WTC11 (cell line): ENCODE data around the gene ITGA5.

Experiments
- KAT7 ChIP-seq: sonication (generic); formaldehyde crosslinking; IDR thresholded peaks from 2 replicates; pipeline ENCODE4 v1.8.1; 2023; ENCODE audit warnings: missing genetic modification reagents, mild to moderate bottlenecking, borderline replicate concordance
- RELA ChIP-seq: sonication (generic); formaldehyde crosslinking; IDR thresholded peaks from 2 replicates; pipeline ENCODE4 v1.8.1; 2022; ENCODE audit warnings: missing genetic modification reagents, mild to moderate bottlenecking, borderline replicate concordance
- SP1 ChIP-seq: sonication (generic); formaldehyde crosslinking; conservative IDR thresholded peaks from 2 replicates; pipeline ENCODE4 v1.8.1; 2022; ENCODE audit warnings: missing genetic modification reagents
- ZNF416 ChIP-seq: fragments of 250-450 bp; sonication (Bioruptor Pico); IDR thresholded peaks from 2 replicates; pipeline ENCODE4 v1.9.0; 2021; ENCODE audit warnings: mild to moderate bottlenecking, inconsistent platforms
- TF ChIP-seq, protein P1 (sequence below): sonication (generic); formaldehyde crosslinking; IDR thresholded peaks from 2 replicates; pipeline ENCODE4 v1.8.1; 2023; ENCODE audit warnings: mild to moderate bottlenecking, missing genetic modification reagents
- TF ChIP-seq, protein P2 (sequence below): fragments of 250-450 bp; sonication (Bioruptor Pico); IDR thresholded peaks from 2 replicates; pipeline ENCODE4 v1.9.0; 2021; ENCODE audit warnings: mild to moderate bottlenecking, borderline replicate concordance
- TF ChIP-seq, protein P3 (sequence below): fragments of 200-600 bp; IDR thresholded peaks from 2 replicates; pipeline ENCODE4 v1.8.0; 2022; ENCODE audit warnings: antibody characterized with exemption
- TF ChIP-seq, protein P4 (sequence below): fragments of 250-450 bp; sonication (Bioruptor Pico); IDR thresholded peaks from 2 replicates; pipeline ENCODE4 v1.9.0; 2021; ENCODE audit warnings: mild to moderate bottlenecking
- TF ChIP-seq, protein P5 (sequence below): sonication (generic); formaldehyde crosslinking; IDR thresholded peaks from 2 replicates; pipeline ENCODE4 v1.8.0; 2022; ENCODE audit warnings: mild to moderate bottlenecking, missing genetic modification reagents
- TF ChIP-seq, protein P6 (sequence below): sonication (generic); formaldehyde crosslinking; conservative IDR thresholded peaks from 2 replicates; pipeline ENCODE4 v1.8.1; 2022; ENCODE audit warnings: mild to moderate bottlenecking, missing genetic modification reagents
- TF ChIP-seq, protein P7 (sequence below): fragments of 250-450 bp; sonication (Bioruptor Pico); IDR thresholded peaks from 2 replicates; pipeline ENCODE4 v2.1.2; 2022; ENCODE audit warnings: mild to moderate bottlenecking, moderate library complexity
- TF ChIP-seq, protein P8 (sequence below): sonication (generic); formaldehyde crosslinking; IDR thresholded peaks from 2 replicates; pipeline ENCODE4 v1.8.1; 2022; ENCODE audit warnings: low read depth, mild to moderate bottlenecking, moderate library complexity, missing genetic modification reagents, borderline replicate concordance

DNA sequence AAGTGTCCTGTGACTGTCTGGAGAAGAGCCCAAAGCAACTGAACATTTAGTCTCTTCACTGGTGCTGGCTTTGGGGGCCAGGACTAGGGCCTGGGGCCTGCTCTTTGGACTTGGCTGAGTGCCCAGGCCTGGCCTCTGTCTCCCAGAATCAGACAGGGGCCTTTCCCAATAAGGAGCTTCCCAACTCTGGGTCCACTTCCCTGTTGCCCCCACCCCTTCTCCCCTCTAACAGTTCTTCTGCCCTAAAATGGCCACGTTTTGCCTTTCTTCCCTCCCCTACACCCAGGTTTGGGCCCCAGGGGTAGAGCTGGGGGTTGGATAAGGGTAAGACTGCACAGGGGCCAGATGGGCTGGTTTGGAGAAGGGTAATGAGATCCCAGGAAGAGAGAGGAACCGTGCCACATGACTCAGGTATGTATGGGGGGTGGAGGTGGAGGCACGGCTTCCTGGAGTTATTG is 10.0 kb upstream of the ITGA5 start:
- TF ChIP-seq, protein P1, sequence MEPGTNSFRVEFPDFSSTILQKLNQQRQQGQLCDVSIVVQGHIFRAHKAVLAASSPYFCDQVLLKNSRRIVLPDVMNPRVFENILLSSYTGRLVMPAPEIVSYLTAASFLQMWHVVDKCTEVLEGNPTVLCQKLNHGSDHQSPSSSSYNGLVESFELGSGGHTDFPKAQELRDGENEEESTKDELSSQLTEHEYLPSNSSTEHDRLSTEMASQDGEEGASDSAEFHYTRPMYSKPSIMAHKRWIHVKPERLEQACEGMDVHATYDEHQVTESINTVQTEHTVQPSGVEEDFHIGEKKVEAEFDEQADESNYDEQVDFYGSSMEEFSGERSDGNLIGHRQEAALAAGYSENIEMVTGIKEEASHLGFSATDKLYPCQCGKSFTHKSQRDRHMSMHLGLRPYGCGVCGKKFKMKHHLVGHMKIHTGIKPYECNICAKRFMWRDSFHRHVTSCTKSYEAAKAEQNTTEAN (CRISPR knock-in tag) = no peak
- TF ChIP-seq SP1 (CRISPR knock-in tag) = no peak
- TF ChIP-seq ZNF416 = no peak
- TF ChIP-seq, protein P2, sequence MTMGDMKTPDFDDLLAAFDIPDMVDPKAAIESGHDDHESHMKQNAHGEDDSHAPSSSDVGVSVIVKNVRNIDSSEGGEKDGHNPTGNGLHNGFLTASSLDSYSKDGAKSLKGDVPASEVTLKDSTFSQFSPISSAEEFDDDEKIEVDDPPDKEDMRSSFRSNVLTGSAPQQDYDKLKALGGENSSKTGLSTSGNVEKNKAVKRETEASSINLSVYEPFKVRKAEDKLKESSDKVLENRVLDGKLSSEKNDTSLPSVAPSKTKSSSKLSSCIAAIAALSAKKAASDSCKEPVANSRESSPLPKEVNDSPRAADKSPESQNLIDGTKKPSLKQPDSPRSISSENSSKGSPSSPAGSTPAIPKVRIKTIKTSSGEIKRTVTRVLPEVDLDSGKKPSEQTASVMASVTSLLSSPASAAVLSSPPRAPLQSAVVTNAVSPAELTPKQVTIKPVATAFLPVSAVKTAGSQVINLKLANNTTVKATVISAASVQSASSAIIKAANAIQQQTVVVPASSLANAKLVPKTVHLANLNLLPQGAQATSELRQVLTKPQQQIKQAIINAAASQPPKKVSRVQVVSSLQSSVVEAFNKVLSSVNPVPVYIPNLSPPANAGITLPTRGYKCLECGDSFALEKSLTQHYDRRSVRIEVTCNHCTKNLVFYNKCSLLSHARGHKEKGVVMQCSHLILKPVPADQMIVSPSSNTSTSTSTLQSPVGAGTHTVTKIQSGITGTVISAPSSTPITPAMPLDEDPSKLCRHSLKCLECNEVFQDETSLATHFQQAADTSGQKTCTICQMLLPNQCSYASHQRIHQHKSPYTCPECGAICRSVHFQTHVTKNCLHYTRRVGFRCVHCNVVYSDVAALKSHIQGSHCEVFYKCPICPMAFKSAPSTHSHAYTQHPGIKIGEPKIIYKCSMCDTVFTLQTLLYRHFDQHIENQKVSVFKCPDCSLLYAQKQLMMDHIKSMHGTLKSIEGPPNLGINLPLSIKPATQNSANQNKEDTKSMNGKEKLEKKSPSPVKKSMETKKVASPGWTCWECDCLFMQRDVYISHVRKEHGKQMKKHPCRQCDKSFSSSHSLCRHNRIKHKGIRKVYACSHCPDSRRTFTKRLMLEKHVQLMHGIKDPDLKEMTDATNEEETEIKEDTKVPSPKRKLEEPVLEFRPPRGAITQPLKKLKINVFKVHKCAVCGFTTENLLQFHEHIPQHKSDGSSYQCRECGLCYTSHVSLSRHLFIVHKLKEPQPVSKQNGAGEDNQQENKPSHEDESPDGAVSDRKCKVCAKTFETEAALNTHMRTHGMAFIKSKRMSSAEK (CRISPR knock-in tag) = no peak
- TF ChIP-seq, protein P3, sequence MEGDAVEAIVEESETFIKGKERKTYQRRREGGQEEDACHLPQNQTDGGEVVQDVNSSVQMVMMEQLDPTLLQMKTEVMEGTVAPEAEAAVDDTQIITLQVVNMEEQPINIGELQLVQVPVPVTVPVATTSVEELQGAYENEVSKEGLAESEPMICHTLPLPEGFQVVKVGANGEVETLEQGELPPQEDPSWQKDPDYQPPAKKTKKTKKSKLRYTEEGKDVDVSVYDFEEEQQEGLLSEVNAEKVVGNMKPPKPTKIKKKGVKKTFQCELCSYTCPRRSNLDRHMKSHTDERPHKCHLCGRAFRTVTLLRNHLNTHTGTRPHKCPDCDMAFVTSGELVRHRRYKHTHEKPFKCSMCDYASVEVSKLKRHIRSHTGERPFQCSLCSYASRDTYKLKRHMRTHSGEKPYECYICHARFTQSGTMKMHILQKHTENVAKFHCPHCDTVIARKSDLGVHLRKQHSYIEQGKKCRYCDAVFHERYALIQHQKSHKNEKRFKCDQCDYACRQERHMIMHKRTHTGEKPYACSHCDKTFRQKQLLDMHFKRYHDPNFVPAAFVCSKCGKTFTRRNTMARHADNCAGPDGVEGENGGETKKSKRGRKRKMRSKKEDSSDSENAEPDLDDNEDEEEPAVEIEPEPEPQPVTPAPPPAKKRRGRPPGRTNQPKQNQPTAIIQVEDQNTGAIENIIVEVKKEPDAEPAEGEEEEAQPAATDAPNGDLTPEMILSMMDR = no peak
- TF ChIP-seq, protein P4, sequence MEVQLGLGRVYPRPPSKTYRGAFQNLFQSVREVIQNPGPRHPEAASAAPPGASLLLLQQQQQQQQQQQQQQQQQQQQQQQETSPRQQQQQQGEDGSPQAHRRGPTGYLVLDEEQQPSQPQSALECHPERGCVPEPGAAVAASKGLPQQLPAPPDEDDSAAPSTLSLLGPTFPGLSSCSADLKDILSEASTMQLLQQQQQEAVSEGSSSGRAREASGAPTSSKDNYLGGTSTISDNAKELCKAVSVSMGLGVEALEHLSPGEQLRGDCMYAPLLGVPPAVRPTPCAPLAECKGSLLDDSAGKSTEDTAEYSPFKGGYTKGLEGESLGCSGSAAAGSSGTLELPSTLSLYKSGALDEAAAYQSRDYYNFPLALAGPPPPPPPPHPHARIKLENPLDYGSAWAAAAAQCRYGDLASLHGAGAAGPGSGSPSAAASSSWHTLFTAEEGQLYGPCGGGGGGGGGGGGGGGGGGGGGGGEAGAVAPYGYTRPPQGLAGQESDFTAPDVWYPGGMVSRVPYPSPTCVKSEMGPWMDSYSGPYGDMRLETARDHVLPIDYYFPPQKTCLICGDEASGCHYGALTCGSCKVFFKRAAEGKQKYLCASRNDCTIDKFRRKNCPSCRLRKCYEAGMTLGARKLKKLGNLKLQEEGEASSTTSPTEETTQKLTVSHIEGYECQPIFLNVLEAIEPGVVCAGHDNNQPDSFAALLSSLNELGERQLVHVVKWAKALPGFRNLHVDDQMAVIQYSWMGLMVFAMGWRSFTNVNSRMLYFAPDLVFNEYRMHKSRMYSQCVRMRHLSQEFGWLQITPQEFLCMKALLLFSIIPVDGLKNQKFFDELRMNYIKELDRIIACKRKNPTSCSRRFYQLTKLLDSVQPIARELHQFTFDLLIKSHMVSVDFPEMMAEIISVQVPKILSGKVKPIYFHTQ (CRISPR knock-in tag) = no peak
- TF ChIP-seq KAT7 (CRISPR knock-in tag) = no peak
- TF ChIP-seq, protein P5, sequence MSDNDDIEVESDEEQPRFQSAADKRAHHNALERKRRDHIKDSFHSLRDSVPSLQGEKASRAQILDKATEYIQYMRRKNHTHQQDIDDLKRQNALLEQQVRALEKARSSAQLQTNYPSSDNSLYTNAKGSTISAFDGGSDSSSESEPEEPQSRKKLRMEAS (CRISPR knock-in tag) = no peak
- TF ChIP-seq, protein P6, sequence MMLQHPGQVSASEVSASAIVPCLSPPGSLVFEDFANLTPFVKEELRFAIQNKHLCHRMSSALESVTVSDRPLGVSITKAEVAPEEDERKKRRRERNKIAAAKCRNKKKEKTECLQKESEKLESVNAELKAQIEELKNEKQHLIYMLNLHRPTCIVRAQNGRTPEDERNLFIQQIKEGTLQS = no peak
- TF ChIP-seq, protein P7, sequence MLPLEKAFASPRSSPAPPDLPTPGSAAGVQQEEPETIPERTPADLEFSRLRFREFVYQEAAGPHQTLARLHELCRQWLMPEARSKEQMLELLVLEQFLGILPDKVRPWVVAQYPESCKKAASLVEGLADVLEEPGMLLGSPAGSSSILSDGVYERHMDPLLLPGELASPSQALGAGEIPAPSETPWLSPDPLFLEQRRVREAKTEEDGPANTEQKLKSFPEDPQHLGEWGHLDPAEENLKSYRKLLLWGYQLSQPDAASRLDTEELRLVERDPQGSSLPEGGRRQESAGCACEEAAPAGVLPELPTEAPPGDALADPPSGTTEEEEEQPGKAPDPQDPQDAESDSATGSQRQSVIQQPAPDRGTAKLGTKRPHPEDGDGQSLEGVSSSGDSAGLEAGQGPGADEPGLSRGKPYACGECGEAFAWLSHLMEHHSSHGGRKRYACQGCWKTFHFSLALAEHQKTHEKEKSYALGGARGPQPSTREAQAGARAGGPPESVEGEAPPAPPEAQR (CRISPR knock-in tag) = no peak
- TF ChIP-seq RELA (CRISPR knock-in tag) = no peak
- TF ChIP-seq, protein P8, sequence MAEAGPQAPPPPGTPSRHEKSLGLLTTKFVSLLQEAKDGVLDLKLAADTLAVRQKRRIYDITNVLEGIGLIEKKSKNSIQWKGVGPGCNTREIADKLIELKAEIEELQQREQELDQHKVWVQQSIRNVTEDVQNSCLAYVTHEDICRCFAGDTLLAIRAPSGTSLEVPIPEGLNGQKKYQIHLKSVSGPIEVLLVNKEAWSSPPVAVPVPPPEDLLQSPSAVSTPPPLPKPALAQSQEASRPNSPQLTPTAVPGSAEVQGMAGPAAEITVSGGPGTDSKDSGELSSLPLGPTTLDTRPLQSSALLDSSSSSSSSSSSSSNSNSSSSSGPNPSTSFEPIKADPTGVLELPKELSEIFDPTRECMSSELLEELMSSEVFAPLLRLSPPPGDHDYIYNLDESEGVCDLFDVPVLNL (CRISPR knock-in tag) = no peak
